GM21526 (cell line): ENCODE measurements around the gene EIPR1.

Experiments
- ATAC-seq: cut with Tn5 transposase; IDR thresholded peaks from one replicate; pipeline ENCODE4 v1.9.1; 2021; ENCODE audit warnings: moderate library complexity; ENCODE audit not compliant: unreplicated experiment, low FRiP score

The EIPR1 gene

DNA sequence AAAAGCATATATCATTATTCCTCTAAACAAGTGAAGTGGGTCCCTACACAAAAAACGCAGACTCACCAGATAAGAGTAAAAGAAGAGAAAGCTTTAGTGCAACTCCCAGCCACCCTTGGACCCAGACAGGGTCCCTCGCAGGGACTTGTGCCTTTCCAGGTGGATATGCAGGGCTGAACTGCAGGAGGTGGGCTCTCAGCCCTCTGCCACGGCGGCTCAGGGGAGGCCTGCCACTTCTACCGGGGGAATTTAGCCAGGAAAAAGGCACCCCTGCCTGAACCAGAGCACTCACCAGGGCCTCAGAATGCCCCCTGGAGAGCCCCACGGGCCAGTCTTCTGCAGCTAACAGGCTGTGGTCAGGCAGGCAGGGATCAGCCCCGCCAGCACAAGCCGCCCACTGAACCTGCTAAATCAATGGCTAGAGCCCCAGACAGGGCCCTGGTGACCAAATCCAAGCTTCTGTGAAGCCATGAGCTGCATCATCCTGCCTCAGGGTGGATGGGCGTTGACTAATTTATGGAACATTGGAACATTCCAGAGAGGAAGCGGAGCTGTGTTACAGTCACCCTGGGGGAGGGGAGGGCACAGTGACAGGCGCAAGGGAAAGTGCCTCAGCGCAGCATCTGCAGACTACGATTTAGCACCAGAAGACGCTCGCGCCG, 209.3 kb downstream of the EIPR1 start:
- ATAC-seq, result no peak

- no peak for ATAC-seq
Measured at GRCh38 chr2:3163401-3163800, 214.2 kb downstream of the EIPR1 start.

GRCh38 chr2:3162442-3163077, 215.1 kb downstream of the EIPR1 start:
- no peak for ATAC-seq

DNA sequence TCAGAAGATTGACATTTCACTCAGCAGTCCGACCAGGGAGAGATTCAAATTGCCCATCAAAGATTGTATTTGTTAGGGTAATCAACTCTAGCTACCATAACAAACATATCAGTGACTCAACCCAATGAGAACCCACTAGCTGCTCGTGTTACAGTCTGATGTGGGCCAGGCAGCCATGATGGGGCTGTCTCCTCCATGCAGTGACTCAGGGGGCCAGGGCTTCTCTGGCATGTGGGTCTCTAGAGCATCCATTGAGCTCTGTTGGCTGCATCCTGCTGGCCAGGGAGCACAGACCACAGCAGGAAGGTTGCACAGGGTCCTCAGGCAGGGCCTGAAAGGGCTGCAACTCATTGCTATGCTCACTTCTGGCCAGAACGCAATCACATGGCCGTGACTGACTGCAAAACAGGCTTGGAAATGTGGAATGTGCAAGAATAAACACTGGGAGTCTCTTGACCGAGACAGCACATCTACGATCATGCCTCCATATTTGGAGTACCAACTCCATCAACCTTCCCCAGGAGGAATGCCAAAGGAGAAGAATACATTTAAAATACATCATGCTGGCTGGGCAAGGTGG, 216.8 kb downstream of the EIPR1 start:
- ATAC-seq, result no peak

DNA sequence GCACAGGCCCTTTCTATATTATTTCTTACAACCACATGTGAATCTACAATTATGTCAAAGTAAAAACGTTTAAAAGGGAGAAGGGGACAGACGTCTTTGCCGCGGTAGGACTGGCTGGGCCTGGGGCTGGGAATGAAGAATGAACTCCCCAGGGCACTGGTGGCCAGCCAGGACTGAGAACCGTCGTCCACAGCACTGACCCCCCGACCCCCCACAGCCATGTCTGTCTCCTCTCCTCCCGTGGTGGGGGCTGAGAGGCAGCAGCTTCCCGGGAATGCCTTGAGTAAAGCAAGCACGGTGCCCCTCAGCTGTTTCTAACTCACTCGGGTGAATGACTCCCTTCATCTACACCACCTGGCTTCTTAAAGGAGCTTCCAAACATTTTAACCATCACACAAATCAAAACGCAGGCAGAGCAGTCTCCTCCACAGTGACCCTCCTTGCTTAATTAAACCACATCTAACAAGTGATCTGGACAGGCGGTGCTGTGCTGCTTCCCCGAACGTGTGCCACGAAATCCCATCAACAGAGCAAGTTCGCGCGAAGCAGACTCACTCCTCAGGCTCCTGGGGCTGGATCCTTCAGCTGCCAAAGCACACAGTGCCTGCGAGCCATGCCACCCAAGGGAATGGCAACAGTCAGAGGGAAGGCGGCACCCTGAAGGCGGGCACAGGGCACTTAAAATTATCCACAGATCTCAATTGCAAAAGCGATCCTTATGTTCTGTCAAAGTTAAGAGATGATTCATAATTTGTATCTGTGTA, 217.7 kb downstream of the EIPR1 start:
- ATAC-seq, result no peak

- no peak for ATAC-seq
Measured at GRCh38 chr2:3154700-3155099, 222.9 kb downstream of the EIPR1 start.

- no peak for ATAC-seq
Measured at GRCh38 chr2:3154146-3154545, 223.5 kb downstream of the EIPR1 start.

- ATAC-seq, result no peak
Measured at GRCh38 chr2:3151153-3151918, 226.3 kb downstream of the EIPR1 start.

- ATAC-seq, result no peak
Measured at GRCh38 chr2:3149441-3150217, 228.0 kb downstream of the EIPR1 start.

DNA sequence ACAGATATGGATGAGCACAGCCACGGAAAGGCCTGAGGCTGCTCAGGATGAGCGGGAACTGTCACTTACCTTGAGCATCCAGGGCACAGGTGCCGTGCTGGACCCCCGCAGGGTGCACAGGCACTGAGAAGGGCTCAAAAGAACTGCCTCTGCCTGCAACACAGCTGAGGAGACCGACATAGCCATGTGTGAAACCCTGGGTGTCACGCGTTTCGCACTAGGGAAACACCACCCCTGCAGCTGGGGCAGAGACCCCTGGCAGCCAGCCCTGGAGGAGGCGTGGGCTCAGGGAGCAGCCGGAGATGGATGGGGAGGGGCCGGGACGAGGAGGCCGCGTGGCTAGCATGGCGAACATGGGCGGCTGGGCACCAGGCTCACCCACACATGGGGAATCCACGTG, 228.9 kb downstream of the EIPR1 start:
- ATAC-seq, result no peak

- no peak for ATAC-seq
Measured at GRCh38 chr2:3147651-3148530, 229.7 kb downstream of the EIPR1 start.

- no peak for ATAC-seq
Measured at GRCh38 chr2:3146772-3147650, 230.6 kb downstream of the EIPR1 start.

DNA sequence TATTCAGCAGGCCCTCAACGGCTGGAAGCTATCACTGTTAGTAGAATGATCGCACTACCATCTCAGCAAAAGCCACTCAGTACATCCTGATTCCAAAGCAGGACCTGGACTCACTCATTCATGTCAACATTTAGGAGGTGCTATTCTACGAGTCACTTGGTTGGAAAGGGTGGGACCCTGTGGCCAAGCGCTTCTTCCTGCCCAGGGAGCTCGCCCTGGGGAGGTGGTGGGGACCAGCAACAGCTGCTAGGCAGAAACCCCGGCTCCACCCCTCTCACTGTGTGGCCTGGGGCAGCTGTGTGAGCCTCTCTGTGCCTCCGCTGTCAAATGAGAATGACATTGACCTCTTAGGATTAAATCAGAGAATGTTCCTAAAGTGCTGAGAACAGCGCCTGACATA, 231.4 kb downstream of the EIPR1 start:
- no peak for ATAC-seq

GRCh38 chr2:3145471-3146021, 232.1 kb downstream of the EIPR1 start:
- ATAC-seq, result no peak

GRCh38 chr2:3144856-3145255, 232.8 kb downstream of the EIPR1 start:
- ATAC-seq, result no peak

GRCh38 chr2:3143602-3144001, 234.0 kb downstream of the EIPR1 start:
- ATAC-seq, result no peak

DNA sequence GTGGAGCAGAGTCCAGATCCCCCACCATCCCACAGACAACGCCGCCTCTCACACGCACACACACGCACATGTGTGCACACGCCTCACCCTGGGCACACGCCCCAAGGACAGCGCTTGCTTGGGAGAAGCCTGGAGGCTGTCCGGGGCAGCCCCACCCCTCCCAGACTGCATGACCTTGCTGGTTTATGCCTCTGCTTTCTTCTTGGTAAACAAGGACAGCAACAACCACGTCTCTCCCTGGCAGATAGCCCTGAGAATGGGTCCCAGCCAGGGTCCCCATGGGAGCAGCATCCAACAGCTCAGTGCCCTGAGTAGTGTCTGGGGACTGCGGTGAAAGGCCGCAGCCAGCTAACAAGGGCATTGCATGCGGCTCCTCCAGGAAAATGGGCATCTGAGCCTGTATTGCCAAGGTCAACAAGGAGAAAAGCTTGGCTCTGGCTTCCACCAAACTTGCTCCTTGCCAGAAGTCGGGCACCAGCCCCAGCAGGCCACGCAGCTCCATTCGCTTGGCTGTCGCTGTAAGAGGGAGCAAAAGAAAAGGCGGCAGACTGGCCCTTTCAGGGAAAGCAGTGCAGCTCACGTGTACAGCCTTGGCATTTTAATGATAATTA, 234.6 kb downstream of the EIPR1 start:
- ATAC-seq, result no peak
